Measurements from ENCODE around the gene HORMAD2.

GRCh38 chr22:30223303-30223702, 143.0 kb downstream of the HORMAD2 start:
- TF ChIP-seq CTCF (IDR thresholded peaks at IDR 0.05) (no peak), EZH2 (IDR thresholded peaks at IDR 0.05) (no peak), EZH2phosphoT487 (IDR thresholded peaks at IDR 0.05) (no peak)
